AG10803 (cell line): ENCODE data around the gene LMAN1L.

Source experiments
- DNase-seq: peaks from one replicate; pipeline ENCODE4 v3.0.0; 2010; ENCODE audit warnings: low read depth
- H3K4me3 ChIP-seq: 2 replicates; pipeline ENCODE4 v1.5.1; 2011; ENCODE audit warnings: mild to moderate bottlenecking, low read length, control low read depth
- CTCF ChIP-seq: conservative IDR thresholded peaks from 2 replicates; pipeline ENCODE4 v1.5.1; 2011; ENCODE audit warnings: mild to moderate bottlenecking, low read length, control low read depth, inconsistent platforms

LMAN1L gene

GRCh38 chr15:74795966-74796625 lies 16.5 kb upstream of the LMAN1L start:
- TF ChIP-seq CTCF: no peak
- H3K4me3 ChIP-seq: no peak overlapping the region
- DNase-seq: no peak

GRCh38 chr15:74798388-74799254 lies 14.0 kb upstream of the LMAN1L start:
- DNase-seq: no peak
- TF ChIP-seq CTCF: no peak
- H3K4me3 ChIP-seq: no peak overlapping the region

- DNase-seq: no peak
- no peak overlapping the region for H3K4me3 ChIP-seq
- TF ChIP-seq CTCF: no peak
Observed at GRCh38 chr15:74799255-74799855, 13.3 kb upstream of the LMAN1L start.

- TF ChIP-seq CTCF: peak; percentile 94
- H3K4me3 ChIP-seq: no peak overlapping the region
- DNase-seq: peak; percentile 47
Observed at GRCh38 chr15:74799856-74800558, 12.6 kb upstream of the LMAN1L start.

- no peak overlapping the region for H3K4me3 ChIP-seq
- no peak for DNase-seq
- no peak for TF ChIP-seq CTCF
Observed at GRCh38 chr15:74800559-74801094, 12.0 kb upstream of the LMAN1L start.

GRCh38 chr15:74801311-74801997 lies 11.2 kb upstream of the LMAN1L start:
- H3K4me3 ChIP-seq: no peak overlapping the region
- no peak for TF ChIP-seq CTCF
- DNase-seq: no peak
